HepG2 (cell line): ENCODE results near the gene CEP55. TPM values are rescaled to one million over a fixed set of nuclear protein-coding genes. Genes with fewer than 3 reads are reported as not detected.

Experiments used
- BHLHE40 ChIP-seq: IDR thresholded peaks from 2 replicates; pipeline ENCODE4 v1.6.1; 2011; ENCODE audit warnings: low read length, improper control_type of control experiment
- CEBPZ ChIP-seq: IDR thresholded peaks from 2 replicates; pipeline ENCODE4 v1.6.1; 2012; ENCODE audit warnings: low read length, improper control_type of control experiment
- GATAD2A ChIP-seq: IDR thresholded peaks from 2 replicates; pipeline ENCODE4 v1.6.1; 2016
- KDM3A ChIP-seq: IDR thresholded peaks from 2 replicates; pipeline ENCODE4 v1.6.1; 2018; ENCODE audit warnings: low read depth, missing compliant biosample characterization
- KDM5A ChIP-seq: fragments of 200-600 bp; sonication (generic); IDR thresholded peaks from 2 replicates; pipeline ENCODE4 v1.7.0; 2018; ENCODE audit warnings: antibody characterized with exemption, mild to moderate bottlenecking, low read length, borderline replicate concordance
- KMT2A ChIP-seq: sonication (generic); formaldehyde crosslinking; IDR thresholded peaks from 2 replicates; pipeline ENCODE4 v1.4.0; 2020; ENCODE audit warnings: missing genetic modification reagents
- LBX2 ChIP-seq: sonication (generic); formaldehyde crosslinking; IDR thresholded peaks from 2 replicates; pipeline ENCODE4 v1.5.0; 2020; ENCODE audit warnings: missing genetic modification reagents, mild to moderate bottlenecking, borderline replicate concordance
- MED8 ChIP-seq: sonication (generic); formaldehyde crosslinking; IDR thresholded peaks from 2 replicates; pipeline ENCODE4 v1.8.1; 2023; ENCODE audit warnings: mild to moderate bottlenecking, missing genetic modification reagents; ENCODE audit not compliant: insufficient replicate concordance
- NR2F1 ChIP-seq, 2 experiments: fragments of 450-650 bp in 1 of 2; formaldehyde crosslinking in 1 of 2; IDR thresholded peaks; 2 replicates each; pipeline versions ENCODE4 v1.5.0 to v1.6.1; 2016 to 2020; ENCODE audit warnings: mild to moderate bottlenecking in 1 of 2, missing compliant biosample characterization in 1 of 2, missing genetic modification reagents in 1 of 2, moderate library complexity in 1 of 2
- PCBP1 ChIP-seq: fragments of 200-400 bp; formaldehyde crosslinking; IDR thresholded peaks from 2 replicates; pipeline ENCODE4 v1.6.1; 2017; ENCODE audit warnings: mild to moderate bottlenecking, low read depth, low read length, borderline replicate concordance
- PHF5A ChIP-seq: IDR thresholded peaks from one replicate; pipeline ENCODE4 v1.6.1; 2018; ENCODE audit warnings: low read depth, missing genetic modification reagents; ENCODE audit not compliant: unreplicated experiment
- PLRG1 ChIP-seq: fragments of 450-650 bp; conservative IDR thresholded peaks from 2 replicates; pipeline ENCODE4 v1.6.1; 2016
- SETDB1 ChIP-seq: sonication (generic); formaldehyde crosslinking; IDR thresholded peaks from 2 replicates; pipeline ENCODE4 v1.5.1; 2020; ENCODE audit warnings: missing genetic modification reagents, mild to moderate bottlenecking, borderline replicate concordance
- ZBED4 ChIP-seq: sonication (generic); formaldehyde crosslinking; IDR thresholded peaks from 2 replicates; pipeline ENCODE4 v1.4.0; 2020; ENCODE audit warnings: missing genetic modification reagents, borderline replicate concordance
- ZBTB7A ChIP-seq: sonication (generic); formaldehyde crosslinking; IDR thresholded peaks from 2 replicates; pipeline ENCODE4 v1.8.0; 2022; ENCODE audit warnings: mild to moderate bottlenecking, missing genetic modification reagents
- ZNF510 ChIP-seq: sonication (generic); formaldehyde crosslinking; IDR thresholded peaks from 2 replicates; pipeline ENCODE4 v1.4.0; 2020; ENCODE audit warnings: low read depth, mild to moderate bottlenecking, missing genetic modification reagents
- polyA plus RNA-seq, 8 experiments: library from polyadenylated mRNA; depleted of rRNA in 3 of 8; stranded (reverse) in 7 of 8; unstranded in 1 of 8; fragments of >200 nt; fragmentation: Illumina TruSeq in 4 of 8; extraction: Trizol in 4 of 8; gene quantifications; 2 replicates each; pipeline versions ENCODE4 v1.2.1 to v1.2.3, GENCODE V29; 2011 to 2016; ENCODE audit warnings: low read depth in 4 of 8, missing spikeins in 1 of 8, mixed read lengths in 1 of 8; ENCODE audit not compliant: insufficient read depth in 1 of 8
- total RNA-seq, 5 experiments: library from RNA; depleted of rRNA; stranded (reverse); fragments of >200 nt; fragmentation: Illumina TruSeq; extraction: Trizol; gene quantifications; 2 replicates each; pipeline ENCODE4 v1.2.3, GENCODE V29; 2016; ENCODE audit warnings: low read depth in 1 of 5
- TF ChIP-seq, protein P1 (sequence below): sonication (generic); formaldehyde crosslinking; IDR thresholded peaks from 2 replicates; pipeline ENCODE4 v1.4.0; 2020; ENCODE audit warnings: missing genetic modification reagents
- TF ChIP-seq, protein P2 (sequence below): sonication (generic); formaldehyde crosslinking; conservative IDR thresholded peaks from 2 replicates; pipeline ENCODE4 v1.8.1; 2023; ENCODE audit warnings: missing genetic modification reagents

CEP55 gene
- total and polyA plus RNA-seq, 2 of the 13 experiments (the other 11 are each of a cell fraction or from before 2014, with no cell fraction given) = 6.5 to 17.1 TPM

DNA sequence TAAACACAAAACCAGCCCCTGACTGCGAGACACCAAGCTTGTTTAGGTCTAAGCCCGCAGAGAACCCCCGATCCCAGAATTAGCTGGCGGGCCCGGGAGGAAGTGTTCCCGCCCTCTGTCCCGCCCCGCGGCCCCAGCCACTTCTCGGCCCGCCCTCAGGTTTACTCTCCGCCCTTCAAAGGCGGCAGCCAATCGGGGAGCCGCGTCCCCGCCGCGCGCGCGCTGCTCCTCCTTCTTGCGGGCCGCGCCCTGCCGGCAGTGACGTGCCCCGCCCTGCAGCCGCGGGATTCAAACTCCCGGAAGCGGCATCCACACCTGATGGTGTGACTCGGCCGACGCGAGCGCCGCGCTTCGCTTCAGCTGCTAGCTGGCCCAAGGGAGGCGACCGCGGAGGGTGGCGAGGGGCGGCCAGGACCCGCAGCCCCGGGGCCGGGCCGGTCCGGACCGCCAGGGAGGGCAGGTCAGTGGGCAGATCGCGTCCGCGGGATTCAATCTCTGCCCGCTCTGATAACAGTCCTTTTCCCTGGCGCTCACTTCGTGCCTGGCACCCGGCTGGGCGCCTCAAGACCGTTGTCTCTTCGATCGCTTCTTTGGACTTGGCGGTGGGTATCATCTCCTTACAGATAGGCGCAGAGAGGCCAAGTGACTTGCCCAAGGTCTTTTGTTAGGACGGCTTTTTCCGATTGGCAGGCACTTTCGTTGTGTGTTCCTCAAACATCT is at the start of gene CEP55 (continued):
- no peak for TF ChIP-seq SETDB1 (CRISPR knock-in tag)
- TF ChIP-seq KDM3A (CRISPR knock-in tag) = peak; percentile 47; the same call in 1 of the 2 replicates
- TF ChIP-seq NR2F1 (CRISPR knock-in tag; IDR thresholded peaks at IDR 0.05) = no peak
- TF ChIP-seq, protein P1, sequence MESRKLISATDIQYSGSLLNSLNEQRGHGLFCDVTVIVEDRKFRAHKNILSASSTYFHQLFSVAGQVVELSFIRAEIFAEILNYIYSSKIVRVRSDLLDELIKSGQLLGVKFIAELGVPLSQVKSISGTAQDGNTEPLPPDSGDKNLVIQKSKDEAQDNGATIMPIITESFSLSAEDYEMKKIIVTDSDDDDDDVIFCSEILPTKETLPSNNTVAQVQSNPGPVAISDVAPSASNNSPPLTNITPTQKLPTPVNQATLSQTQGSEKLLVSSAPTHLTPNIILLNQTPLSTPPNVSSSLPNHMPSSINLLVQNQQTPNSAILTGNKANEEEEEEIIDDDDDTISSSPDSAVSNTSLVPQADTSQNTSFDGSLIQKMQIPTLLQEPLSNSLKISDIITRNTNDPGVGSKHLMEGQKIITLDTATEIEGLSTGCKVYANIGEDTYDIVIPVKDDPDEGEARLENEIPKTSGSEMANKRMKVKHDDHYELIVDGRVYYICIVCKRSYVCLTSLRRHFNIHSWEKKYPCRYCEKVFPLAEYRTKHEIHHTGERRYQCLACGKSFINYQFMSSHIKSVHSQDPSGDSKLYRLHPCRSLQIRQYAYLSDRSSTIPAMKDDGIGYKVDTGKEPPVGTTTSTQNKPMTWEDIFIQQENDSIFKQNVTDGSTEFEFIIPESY (CRISPR knock-in tag) = no peak
- no peak for TF ChIP-seq PCBP1
- no peak for TF ChIP-seq LBX2 (CRISPR knock-in tag)
- TF ChIP-seq ZBTB7A = no peak
- TF ChIP-seq BHLHE40 = no peak
- TF ChIP-seq ZBED4 (CRISPR knock-in tag) = no peak
- TF ChIP-seq MED8 = peak; percentile 38
- TF ChIP-seq ZNF510 (CRISPR knock-in tag) = 0 out of 2 replicates have a peak, but pooled peaks have one; percentile 38
- TF ChIP-seq, protein P2, sequence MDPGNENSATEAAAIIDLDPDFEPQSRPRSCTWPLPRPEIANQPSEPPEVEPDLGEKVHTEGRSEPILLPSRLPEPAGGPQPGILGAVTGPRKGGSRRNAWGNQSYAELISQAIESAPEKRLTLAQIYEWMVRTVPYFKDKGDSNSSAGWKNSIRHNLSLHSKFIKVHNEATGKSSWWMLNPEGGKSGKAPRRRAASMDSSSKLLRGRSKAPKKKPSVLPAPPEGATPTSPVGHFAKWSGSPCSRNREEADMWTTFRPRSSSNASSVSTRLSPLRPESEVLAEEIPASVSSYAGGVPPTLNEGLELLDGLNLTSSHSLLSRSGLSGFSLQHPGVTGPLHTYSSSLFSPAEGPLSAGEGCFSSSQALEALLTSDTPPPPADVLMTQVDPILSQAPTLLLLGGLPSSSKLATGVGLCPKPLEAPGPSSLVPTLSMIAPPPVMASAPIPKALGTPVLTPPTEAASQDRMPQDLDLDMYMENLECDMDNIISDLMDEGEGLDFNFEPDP (CRISPR knock-in tag) = no peak
- peak; percentile 70 for TF ChIP-seq KDM5A
- no peak for TF ChIP-seq PHF5A (CRISPR knock-in tag)
- TF ChIP-seq PLRG1 = no peak
- peak; percentile 97 for TF ChIP-seq KMT2A (CRISPR knock-in tag)
- no peak for TF ChIP-seq GATAD2A (CRISPR knock-in tag)
- TF ChIP-seq CEBPZ = no peak
